ENCODE data around the gene OSBPL2. TPM values are rescaled to one million over a fixed set of nuclear protein-coding genes. Genes with fewer than 3 reads are reported as not detected.

Gene OSBPL2
- total RNA-seq, 1 experiment from 2014 or later, result 36.9 TPM

DNA sequence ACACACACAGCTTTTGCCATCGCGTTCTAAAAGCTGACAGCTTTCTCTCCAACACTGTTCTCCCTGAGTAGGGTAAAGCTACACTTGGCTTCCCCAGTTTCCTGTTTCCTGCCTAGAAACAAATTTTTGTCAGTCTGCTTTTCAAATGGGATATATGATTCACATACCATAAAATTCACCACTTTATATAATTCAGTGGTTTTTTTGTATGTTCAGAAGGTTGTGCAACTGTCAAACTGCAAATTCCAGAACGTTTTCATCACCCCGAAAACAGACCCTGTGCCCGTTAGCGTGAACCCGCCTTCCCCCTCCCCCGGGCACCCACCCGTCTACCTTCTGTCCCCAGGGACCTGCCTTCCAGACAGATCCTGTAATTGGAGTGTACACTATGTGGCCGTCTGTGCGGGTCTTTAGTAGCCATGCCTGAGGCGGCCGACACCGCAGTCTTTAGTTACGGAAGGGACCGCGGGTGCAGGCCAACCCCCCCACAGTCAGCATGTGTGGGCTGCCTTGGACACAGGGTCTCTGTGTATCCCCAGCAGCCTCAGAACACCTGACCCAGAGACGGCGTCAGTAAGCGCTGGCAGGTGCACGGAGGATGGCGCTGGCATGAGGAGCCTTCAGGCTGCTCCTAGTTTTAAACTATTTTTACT is 34.8 kb upstream of the OSBPL2 start:
- no TSS peak for BruUV-seq (replicated peaks)
- DNase-seq (ENCODE audit: low read depth, low spot score) (no peak), ATAC-seq (no peak)
- H3K9ac ChIP-seq (ENCODE audit: low read length), result no peak overlapping the region
- ChIA-PET RAD21 (ENCODE audit: low non-redundant PET in 1 of 2, low total read pairs in 2 of 2, uncharacterized antibody in 2 of 2, unreplicated experiment in 2 of 2) (no interaction called here), POLR2A (no interaction called here), CTCF (no interaction called here)
- no peaks in the 10 kb centered on the region for H3K79me2 ChIP-seq (ENCODE audit: insufficient read depth, low read length)
- no peaks in the 10 kb centered on the region for H3K4me1 ChIP-seq (ENCODE audit: control insufficient read depth in 1 of 2, insufficient read depth in 2 of 2, low read length in 2 of 2)
- H3K9me2 ChIP-seq (ENCODE audit: insufficient read depth), result no peaks in the 10 kb centered on the region
- no peak overlapping the region for H3K4me3 ChIP-seq (replicated peaks in 1 of 2; ENCODE audit: low read depth in 1 of 2, low read length in 2 of 2)
- no peaks in the 10 kb centered on the region for H3K27me3 ChIP-seq (ENCODE audit: insufficient read depth, low read length)
- H2AFZ ChIP-seq (ENCODE audit: low read depth, low read length, poor library complexity, severe bottlenecking), result no peak overlapping the region
- no peaks in the 10 kb centered on the region for H3K9me3 ChIP-seq (ENCODE audit: control insufficient read depth in 1 of 2, insufficient read depth in 1 of 2, low read depth in 1 of 2, low read length in 2 of 2)
- H3K4me2 ChIP-seq (ENCODE audit: low read length), result no peak overlapping the region
- no peak overlapping the region for H3K27ac ChIP-seq (ENCODE audit: low read depth, low read length)
- H4K20me1 ChIP-seq (ENCODE audit: insufficient read depth), result no peaks in the 10 kb centered on the region
- intact Hi-C loops (cut with micrococcal nuclease), result no loop called here
- H3K36me3 ChIP-seq (ENCODE audit: control insufficient read depth in 1 of 2, insufficient read depth in 2 of 2, low read length in 2 of 2), result peaks cover 14 to 23% of the 10 kb centered on the region in 2 experiments; a peak in 3 of 4 replicates
- TF ChIP-seq, protein P1, sequence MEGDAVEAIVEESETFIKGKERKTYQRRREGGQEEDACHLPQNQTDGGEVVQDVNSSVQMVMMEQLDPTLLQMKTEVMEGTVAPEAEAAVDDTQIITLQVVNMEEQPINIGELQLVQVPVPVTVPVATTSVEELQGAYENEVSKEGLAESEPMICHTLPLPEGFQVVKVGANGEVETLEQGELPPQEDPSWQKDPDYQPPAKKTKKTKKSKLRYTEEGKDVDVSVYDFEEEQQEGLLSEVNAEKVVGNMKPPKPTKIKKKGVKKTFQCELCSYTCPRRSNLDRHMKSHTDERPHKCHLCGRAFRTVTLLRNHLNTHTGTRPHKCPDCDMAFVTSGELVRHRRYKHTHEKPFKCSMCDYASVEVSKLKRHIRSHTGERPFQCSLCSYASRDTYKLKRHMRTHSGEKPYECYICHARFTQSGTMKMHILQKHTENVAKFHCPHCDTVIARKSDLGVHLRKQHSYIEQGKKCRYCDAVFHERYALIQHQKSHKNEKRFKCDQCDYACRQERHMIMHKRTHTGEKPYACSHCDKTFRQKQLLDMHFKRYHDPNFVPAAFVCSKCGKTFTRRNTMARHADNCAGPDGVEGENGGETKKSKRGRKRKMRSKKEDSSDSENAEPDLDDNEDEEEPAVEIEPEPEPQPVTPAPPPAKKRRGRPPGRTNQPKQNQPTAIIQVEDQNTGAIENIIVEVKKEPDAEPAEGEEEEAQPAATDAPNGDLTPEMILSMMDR (IDR thresholded peaks at IDR 0.05 in 2 of 3, conservative IDR thresholded peaks at IDR 0.05 in 1 of 3; ENCODE audit: borderline replicate concordance in 1 of 3, insufficient read depth in 1 of 3, low read depth in 2 of 3, low read length in 2 of 3), result no peak
- TF ChIP-seq POLR2AphosphoS5 (IDR thresholded peaks at IDR 0.05; ENCODE audit: low read depth, low read length) (no peak), ZFX (IDR thresholded peaks at IDR 0.05) (no peak), EGR1 (IDR thresholded peaks at IDR 0.05; ENCODE audit: low read depth) (no peak), EZH2phosphoT487 (IDR thresholded peaks at IDR 0.05; ENCODE audit: borderline replicate concordance) (no peak), JUND (IDR thresholded peaks at IDR 0.05) (no peak), YY1 (IDR thresholded peaks at IDR 0.05; ENCODE audit: extremely low read depth, insufficient replicate concordance, low read depth, low read length) (no peak), CBX3 (IDR thresholded peaks at IDR 0.05; ENCODE audit: low read depth) (no peak)

All from HCT116 (cell line).